Measurements from ENCODE around the gene PHC3. TPM values are rescaled to one million over a fixed set of nuclear protein-coding genes. Genes with fewer than 3 reads are reported as not detected.

Gene PHC3
- polyA plus RNA-seq, 2 of the 4 experiments (the other 2 are of a cell fraction) = 10.8 to 49.1 TPM

DNA sequence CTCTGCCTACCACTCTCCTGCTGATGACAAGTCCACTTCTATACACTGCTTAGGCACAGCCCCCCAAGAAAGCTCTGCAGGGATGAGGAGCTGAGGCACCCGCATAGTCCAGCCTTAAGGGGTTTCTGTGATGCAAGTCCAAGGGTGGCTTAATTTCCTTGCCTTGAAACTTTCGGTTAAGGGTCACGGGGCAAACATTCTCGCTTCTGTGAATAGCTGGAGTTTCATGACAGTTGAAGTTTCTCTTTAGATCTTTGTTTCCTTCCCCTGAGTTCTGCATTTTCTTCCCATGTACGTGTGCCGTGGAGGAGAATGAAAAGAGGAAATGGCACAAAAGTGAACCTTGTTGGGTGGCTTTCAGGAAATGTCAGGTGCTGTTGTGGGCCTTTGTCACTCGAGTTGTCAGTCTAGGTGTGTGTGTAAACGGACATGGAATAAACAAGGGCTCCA, 136.7 kb downstream of the PHC3 start:
- FAIRE-seq (no peak), ATAC-seq (no peak), DNase-seq (ENCODE audit: low read depth in 1 of 2, low spot score in 1 of 2) (no peak)
- Histone ChIP-seq H3K4me2 (no peak overlapping the region), H3K4me1 (no peaks in the 10 kb centered on the region), H3K27ac (no peak overlapping the region), H3K4me3 (no peak overlapping the region), H3K9me3 (no peaks in the 10 kb centered on the region)
- ChIA-PET CTCF (interaction anchor here (0.7 to 1.6 kb wide), 2 partner anchors 9 to 11 kb away, joined by 4 to 7 read pairs; no protein-coding TSS in a partner anchor), POLR2A (no interaction called here)
- WGBS (ENCODE audit: missing lambda C conversion rate) = 86% methylated on average over 8 of the region's 8 CpGs
- TF ChIP-seq, protein P1, sequence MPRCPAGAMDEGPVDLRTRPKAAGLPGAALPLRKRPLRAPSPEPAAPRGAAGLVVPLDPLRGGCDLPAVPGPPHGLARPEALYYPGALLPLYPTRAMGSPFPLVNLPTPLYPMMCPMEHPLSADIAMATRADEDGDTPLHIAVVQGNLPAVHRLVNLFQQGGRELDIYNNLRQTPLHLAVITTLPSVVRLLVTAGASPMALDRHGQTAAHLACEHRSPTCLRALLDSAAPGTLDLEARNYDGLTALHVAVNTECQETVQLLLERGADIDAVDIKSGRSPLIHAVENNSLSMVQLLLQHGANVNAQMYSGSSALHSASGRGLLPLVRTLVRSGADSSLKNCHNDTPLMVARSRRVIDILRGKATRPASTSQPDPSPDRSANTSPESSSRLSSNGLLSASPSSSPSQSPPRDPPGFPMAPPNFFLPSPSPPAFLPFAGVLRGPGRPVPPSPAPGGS (IDR thresholded peaks at IDR 0.05) = no peak
- TF ChIP-seq JUNB (IDR thresholded peaks at IDR 0.05) = no peak
- no peak for TF ChIP-seq EP300 (IDR thresholded peaks at IDR 0.05)
- no peak for TF ChIP-seq FOXS1 (CRISPR knock-in tag; IDR thresholded peaks at IDR 0.05)
- TF ChIP-seq GATA3 (IDR thresholded peaks at IDR 0.05; ENCODE audit: borderline replicate concordance) = no peak
- TF ChIP-seq RARB (CRISPR knock-in tag; IDR thresholded peaks at IDR 0.05) = no peak
- no peak for TF ChIP-seq FOSB (CRISPR knock-in tag; IDR thresholded peaks at IDR 0.05)
- no peak for TF ChIP-seq RCOR1 (IDR thresholded peaks at IDR 0.05; ENCODE audit: low read depth, low read length)
- TF ChIP-seq PHF8 (IDR thresholded peaks at IDR 0.05; ENCODE audit: borderline replicate concordance, low read depth) = no peak
- no peak for TF ChIP-seq CBX2 (IDR thresholded peaks at IDR 0.05; ENCODE audit: borderline replicate concordance, low read depth)
- TF ChIP-seq HDAC2 (IDR thresholded peaks at IDR 0.05) = no peak
- no peak for TF ChIP-seq EHMT2 (IDR thresholded peaks at IDR 0.05; ENCODE audit: low read depth)
- TF ChIP-seq CHD2 (IDR thresholded peaks at IDR 0.05; ENCODE audit: low read length, partially characterized antibody) = no peak
- TF ChIP-seq, protein P2, sequence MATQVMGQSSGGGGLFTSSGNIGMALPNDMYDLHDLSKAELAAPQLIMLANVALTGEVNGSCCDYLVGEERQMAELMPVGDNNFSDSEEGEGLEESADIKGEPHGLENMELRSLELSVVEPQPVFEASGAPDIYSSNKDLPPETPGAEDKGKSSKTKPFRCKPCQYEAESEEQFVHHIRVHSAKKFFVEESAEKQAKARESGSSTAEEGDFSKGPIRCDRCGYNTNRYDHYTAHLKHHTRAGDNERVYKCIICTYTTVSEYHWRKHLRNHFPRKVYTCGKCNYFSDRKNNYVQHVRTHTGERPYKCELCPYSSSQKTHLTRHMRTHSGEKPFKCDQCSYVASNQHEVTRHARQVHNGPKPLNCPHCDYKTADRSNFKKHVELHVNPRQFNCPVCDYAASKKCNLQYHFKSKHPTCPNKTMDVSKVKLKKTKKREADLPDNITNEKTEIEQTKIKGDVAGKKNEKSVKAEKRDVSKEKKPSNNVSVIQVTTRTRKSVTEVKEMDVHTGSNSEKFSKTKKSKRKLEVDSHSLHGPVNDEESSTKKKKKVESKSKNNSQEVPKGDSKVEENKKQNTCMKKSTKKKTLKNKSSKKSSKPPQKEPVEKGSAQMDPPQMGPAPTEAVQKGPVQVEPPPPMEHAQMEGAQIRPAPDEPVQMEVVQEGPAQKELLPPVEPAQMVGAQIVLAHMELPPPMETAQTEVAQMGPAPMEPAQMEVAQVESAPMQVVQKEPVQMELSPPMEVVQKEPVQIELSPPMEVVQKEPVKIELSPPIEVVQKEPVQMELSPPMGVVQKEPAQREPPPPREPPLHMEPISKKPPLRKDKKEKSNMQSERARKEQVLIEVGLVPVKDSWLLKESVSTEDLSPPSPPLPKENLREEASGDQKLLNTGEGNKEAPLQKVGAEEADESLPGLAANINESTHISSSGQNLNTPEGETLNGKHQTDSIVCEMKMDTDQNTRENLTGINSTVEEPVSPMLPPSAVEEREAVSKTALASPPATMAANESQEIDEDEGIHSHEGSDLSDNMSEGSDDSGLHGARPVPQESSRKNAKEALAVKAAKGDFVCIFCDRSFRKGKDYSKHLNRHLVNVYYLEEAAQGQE (IDR thresholded peaks at IDR 0.05) = no peak
- TF ChIP-seq, protein P3, sequence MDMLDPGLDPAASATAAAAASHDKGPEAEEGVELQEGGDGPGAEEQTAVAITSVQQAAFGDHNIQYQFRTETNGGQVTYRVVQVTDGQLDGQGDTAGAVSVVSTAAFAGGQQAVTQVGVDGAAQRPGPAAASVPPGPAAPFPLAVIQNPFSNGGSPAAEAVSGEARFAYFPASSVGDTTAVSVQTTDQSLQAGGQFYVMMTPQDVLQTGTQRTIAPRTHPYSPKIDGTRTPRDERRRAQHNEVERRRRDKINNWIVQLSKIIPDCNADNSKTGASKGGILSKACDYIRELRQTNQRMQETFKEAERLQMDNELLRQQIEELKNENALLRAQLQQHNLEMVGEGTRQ (IDR thresholded peaks at IDR 0.05) = no peak
- TF ChIP-seq MAZ (IDR thresholded peaks at IDR 0.05; ENCODE audit: borderline replicate concordance, low read depth, low read length) = no peak
- no peak for TF ChIP-seq CBX8 (IDR thresholded peaks at IDR 0.05)
- no peak for TF ChIP-seq EHF (CRISPR knock-in tag; IDR thresholded peaks at IDR 0.05)

DNA sequence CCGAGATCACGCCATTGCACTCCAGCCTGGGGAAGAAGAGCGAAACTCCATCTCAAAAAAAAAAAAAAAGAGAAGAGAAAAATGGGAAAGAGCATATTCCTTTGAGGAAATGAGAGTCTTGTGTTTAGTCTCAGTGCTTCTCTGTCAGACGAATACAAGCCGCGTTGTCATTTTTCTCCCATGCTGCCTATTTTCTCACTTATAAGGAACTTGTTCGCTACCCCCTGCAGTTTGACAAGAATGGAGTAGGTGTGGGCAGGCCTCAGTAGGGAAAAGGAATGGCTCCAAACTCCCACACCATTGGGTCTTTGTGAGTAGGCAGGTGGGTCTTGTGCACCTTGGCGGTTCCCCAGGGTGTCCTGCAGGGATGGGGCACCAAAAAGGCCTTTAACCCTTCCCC, 137.3 kb downstream of the PHC3 start:
- DNase-seq (ENCODE audit: low read depth in 1 of 2, low spot score in 1 of 2) = no peak
- CTCF ChIA-PET = interaction anchor here (1.6 kb wide), 1 partner anchor 9 kb away, joined by 7 read pairs; no protein-coding TSS in a partner anchor
- POLR2A ChIA-PET = no interaction called here
- TF ChIP-seq CHD2 (IDR thresholded peaks at IDR 0.05; ENCODE audit: low read length, partially characterized antibody) (no peak), TP53 (CRISPR knock-in tag; IDR thresholded peaks at IDR 0.05) (no peak), HEYL (CRISPR knock-in tag; IDR thresholded peaks at IDR 0.05) (no peak), FOSB (CRISPR knock-in tag; IDR thresholded peaks at IDR 0.05) (no peak), EHMT2 (IDR thresholded peaks at IDR 0.05; ENCODE audit: low read depth) (no peak), ELK1 (IDR thresholded peaks at IDR 0.05; ENCODE audit: low read depth, low read length) (no peak), NFE2L2 (conservative IDR thresholded peaks at IDR 0.05; ENCODE audit: low read length) (no peak), NR3C1 (IDR thresholded peaks at IDR 0.05) (no peak), GATA3 (IDR thresholded peaks at IDR 0.05; ENCODE audit: borderline replicate concordance) (no peak)
- TF ChIP-seq, protein P4, sequence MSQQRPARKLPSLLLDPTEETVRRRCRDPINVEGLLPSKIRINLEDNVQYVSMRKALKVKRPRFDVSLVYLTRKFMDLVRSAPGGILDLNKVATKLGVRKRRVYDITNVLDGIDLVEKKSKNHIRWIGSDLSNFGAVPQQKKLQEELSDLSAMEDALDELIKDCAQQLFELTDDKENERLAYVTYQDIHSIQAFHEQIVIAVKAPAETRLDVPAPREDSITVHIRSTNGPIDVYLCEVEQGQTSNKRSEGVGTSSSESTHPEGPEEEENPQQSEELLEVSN (IDR thresholded peaks at IDR 0.05; ENCODE audit: borderline replicate concordance, low read depth) = no peak
- WGBS (ENCODE audit: missing lambda C conversion rate) = 88% methylated on average over 8 of the region's 8 CpGs
- H3K4me1 ChIP-seq = no peaks in the 10 kb centered on the region
- no peak overlapping the region for H3K27ac ChIP-seq
- no peaks in the 10 kb centered on the region for H3K9me3 ChIP-seq
- ATAC-seq = no peak
- no peak for FAIRE-seq
- H3K4me3 ChIP-seq = no peak overlapping the region
- H3K4me2 ChIP-seq = no peak overlapping the region

All from A549 (cell line).